SK-N-SH treated with all-trans-retinoic acid at 6 μM for 48 hours (cell line): ENCODE data around the gene FXYD6.

ENCODE experiments used
- BACH2 ChIP-seq: fragments of 250-450 bp; sonication (Bioruptor Pico); IDR thresholded peaks from 2 replicates; pipeline ENCODE4 v1.9.0; 2021; ENCODE audit warnings: mild to moderate bottlenecking, borderline replicate concordance
- ESRRG ChIP-seq: fragments of 250-450 bp; sonication (Bioruptor Pico); IDR thresholded peaks from 2 replicates; pipeline ENCODE4 v1.6.1; 2021; ENCODE audit warnings: mild to moderate bottlenecking
- GLIS3 ChIP-seq: fragments of 250-450 bp; sonication (Bioruptor Pico); IDR thresholded peaks from 2 replicates; pipeline ENCODE4 v1.5.0; 2020; ENCODE audit warnings: mild to moderate bottlenecking, moderate library complexity
- ISL1 ChIP-seq: fragments of 250-450 bp; sonication (Bioruptor Pico); IDR thresholded peaks from 2 replicates; pipeline ENCODE4 v2.1.2; 2022; ENCODE audit warnings: mild to moderate bottlenecking, moderate library complexity
- TCF4 ChIP-seq: fragments of 250-450 bp; sonication (Bioruptor Pico); IDR thresholded peaks from 2 replicates; pipeline ENCODE4 v1.8.0; 2021; ENCODE audit warnings: mild to moderate bottlenecking, moderate library complexity, borderline replicate concordance
- ZC3H10 ChIP-seq: fragments of 250-450 bp; sonication (Bioruptor Pico); IDR thresholded peaks from 2 replicates; pipeline ENCODE4 v1.5.1; 2021; ENCODE audit warnings: mild to moderate bottlenecking, moderate library complexity
- ZFP3 ChIP-seq: fragments of 250-450 bp; sonication (Bioruptor Pico); IDR thresholded peaks from 2 replicates; pipeline ENCODE4 v1.5.0; 2020; ENCODE audit warnings: mild to moderate bottlenecking, moderate library complexity
- ZFP30 ChIP-seq: fragments of 450-650 bp; formaldehyde crosslinking; IDR thresholded peaks from 2 replicates; pipeline ENCODE4 v1.5.0; 2022; ENCODE audit warnings: mild to moderate bottlenecking, moderate library complexity
- TF ChIP-seq, protein P1 (sequence below): fragments of 250-450 bp; sonication (Bioruptor Pico); IDR thresholded peaks from 2 replicates; pipeline ENCODE4 v1.8.0; 2020; ENCODE audit warnings: mild to moderate bottlenecking, moderate library complexity, borderline replicate concordance

GRCh38 chr11:117814766-117815261, 61.6 kb downstream of the FXYD6 start:
- TF ChIP-seq, protein P1, sequence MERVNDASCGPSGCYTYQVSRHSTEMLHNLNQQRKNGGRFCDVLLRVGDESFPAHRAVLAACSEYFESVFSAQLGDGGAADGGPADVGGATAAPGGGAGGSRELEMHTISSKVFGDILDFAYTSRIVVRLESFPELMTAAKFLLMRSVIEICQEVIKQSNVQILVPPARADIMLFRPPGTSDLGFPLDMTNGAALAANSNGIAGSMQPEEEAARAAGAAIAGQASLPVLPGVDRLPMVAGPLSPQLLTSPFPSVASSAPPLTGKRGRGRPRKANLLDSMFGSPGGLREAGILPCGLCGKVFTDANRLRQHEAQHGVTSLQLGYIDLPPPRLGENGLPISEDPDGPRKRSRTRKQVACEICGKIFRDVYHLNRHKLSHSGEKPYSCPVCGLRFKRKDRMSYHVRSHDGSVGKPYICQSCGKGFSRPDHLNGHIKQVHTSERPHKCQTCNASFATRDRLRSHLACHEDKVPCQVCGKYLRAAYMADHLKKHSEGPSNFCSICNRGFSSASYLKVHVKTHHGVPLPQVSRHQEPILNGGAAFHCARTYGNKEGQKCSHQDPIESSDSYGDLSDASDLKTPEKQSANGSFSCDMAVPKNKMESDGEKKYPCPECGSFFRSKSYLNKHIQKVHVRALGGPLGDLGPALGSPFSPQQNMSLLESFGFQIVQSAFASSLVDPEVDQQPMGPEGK, result no peak
- no peak for TF ChIP-seq ESRRG
- TF ChIP-seq TCF4 (CRISPR knock-in tag), result no peak
- TF ChIP-seq ZC3H10 (CRISPR knock-in tag), result no peak
- TF ChIP-seq ZFP3 (CRISPR knock-in tag), result no peak
- TF ChIP-seq BACH2 (CRISPR knock-in tag), result no peak
- no peak for TF ChIP-seq GLIS3
- no peak for TF ChIP-seq ZFP30
- no peak for TF ChIP-seq ISL1 (CRISPR knock-in tag)
